K562 (cell line): Measurements from ENCODE around the gene PRR19. TPM values are rescaled to one million over a fixed set of nuclear protein-coding genes. Genes with fewer than 3 reads are reported as not detected.
A peak's percentile ranks its signal among the peaks of the same experiment; 100 is the strongest.

Experiments
- CCNT2 ChIP-seq: IDR thresholded peaks from 2 replicates; pipeline ENCODE4 v1.6.1; 2011; ENCODE audit warnings: borderline replicate concordance, low read depth, mild to moderate bottlenecking, moderate library complexity, mixed read lengths, low read length; ENCODE audit not compliant: insufficient read length; ENCODE audit errors: extremely low read depth
- CREM ChIP-seq: IDR thresholded peaks from 2 replicates; pipeline ENCODE4 v1.6.1; 2014; ENCODE audit warnings: antibody characterized with exemption, low read depth
- CXXC5 ChIP-seq: fragments of 250-450 bp; sonication (Bioruptor Pico); IDR thresholded peaks from 2 replicates; pipeline ENCODE4 v1.8.0; 2022; ENCODE audit warnings: inconsistent platforms, mild to moderate bottlenecking, moderate library complexity
- ELF2 ChIP-seq: fragments of 250-450 bp; sonication (Bioruptor Pico); IDR thresholded peaks from 2 replicates; pipeline ENCODE4 v1.5.0; 2021; ENCODE audit warnings: mild to moderate bottlenecking
- FOSL1 ChIP-seq: fragments of 200-800 bp; sonication (Bioruptor generic); conservative IDR thresholded peaks from 2 replicates; pipeline ENCODE4 v1.6.1; 2016; ENCODE audit warnings: missing genetic modification characterization, missing compliant biosample characterization
- GABPB2 ChIP-seq: fragments of 250-450 bp; sonication (Bioruptor Pico); conservative IDR thresholded peaks from 2 replicates; pipeline ENCODE4 v1.5.1; 2021; ENCODE audit warnings: mild to moderate bottlenecking
- GATAD2B ChIP-seq: fragments of 450-650 bp; IDR thresholded peaks from 2 replicates; pipeline ENCODE4 v1.6.1; 2017; ENCODE audit warnings: mild to moderate bottlenecking, borderline replicate concordance
- GTF2A2 ChIP-seq: IDR thresholded peaks from 2 replicates; pipeline ENCODE4 v1.6.1; 2016; ENCODE audit warnings: mild to moderate bottlenecking, missing genetic modification characterization, missing compliant biosample characterization
- HDAC6 ChIP-seq: IDR thresholded peaks from 2 replicates; pipeline ENCODE4 v1.6.1; 2012; ENCODE audit warnings: low read depth, mild to moderate bottlenecking, control low read depth, inconsistent platforms, low read length, moderate library complexity
- HNRNPL ChIP-seq: fragments of 200-400 bp; formaldehyde crosslinking; IDR thresholded peaks from 2 replicates; pipeline ENCODE4 v1.6.1; 2017; ENCODE audit warnings: low read depth, mild to moderate bottlenecking, low read length
- JUND ChIP-seq, 2 experiments: IDR thresholded peaks; 2 replicates in 1 of 2; 3 replicates in 1 of 2; pipeline ENCODE4 v1.6.1; 2011; ENCODE audit warnings: borderline replicate concordance in 2 of 2, low read depth in 2 of 2, low read length in 2 of 2, improper control_type of control experiment in 1 of 2, missing biosample characterization in 1 of 2, missing genetic modification characterization in 1 of 2, missing genetic modification reagents in 1 of 2
- KLF10 ChIP-seq: fragments of 250-450 bp; sonication (Bioruptor Pico); IDR thresholded peaks from 2 replicates; pipeline ENCODE4 v1.6.1; 2021; ENCODE audit warnings: matching md5 sums
- NR2F6 ChIP-seq: fragments of 450-650 bp; formaldehyde crosslinking; IDR thresholded peaks from 2 replicates; pipeline ENCODE4 v1.4.0; 2020; ENCODE audit warnings: mild to moderate bottlenecking
- PHF8 ChIP-seq: fragments of 200-600 bp; sonication (generic); IDR thresholded peaks from 2 replicates; pipeline ENCODE4 v1.6.1; 2012; ENCODE audit warnings: mixed run types, mild to moderate bottlenecking, inconsistent platforms, low read length, moderate library complexity, borderline replicate concordance
- RBBP5 ChIP-seq: fragments of 200-600 bp; sonication (generic); IDR thresholded peaks from 2 replicates; pipeline ENCODE4 v1.6.1; 2012; ENCODE audit warnings: borderline replicate concordance, mild to moderate bottlenecking, low read length, control low read depth, inconsistent platforms; ENCODE audit not compliant: insufficient read depth, poor library complexity, severe bottlenecking
- SMAD4 ChIP-seq: fragments of 250-450 bp; sonication (Bioruptor Pico); conservative IDR thresholded peaks from 2 replicates; pipeline ENCODE4 v1.8.0; 2021; ENCODE audit warnings: inconsistent platforms, mild to moderate bottlenecking, moderate library complexity
- ZNF253 ChIP-seq: fragments of 250-450 bp; sonication (Bioruptor Pico); conservative IDR thresholded peaks from 2 replicates; pipeline ENCODE4 v1.6.1; 2021; ENCODE audit warnings: mild to moderate bottlenecking
- ZNF324 ChIP-seq: fragments of 250-450 bp; sonication (Bioruptor Pico); IDR thresholded peaks from 2 replicates; pipeline ENCODE4 v1.4.0; 2020; ENCODE audit warnings: mild to moderate bottlenecking
- ZNF589 ChIP-seq: fragments of 200-800 bp; sonication (Bioruptor generic); IDR thresholded peaks from 2 replicates; pipeline ENCODE4 v1.6.1; 2016; ENCODE audit warnings: low read depth, missing genetic modification characterization, missing compliant biosample characterization
- polyA plus RNA-seq, 8 experiments: library from polyadenylated mRNA; depleted of rRNA in 4 of 8; stranded (reverse) in 5 of 8; unstranded in 3 of 8; fragments of >200 nt; fragmentation: Nextera tagmentation in 2 of 8; fragmentation: Illumina TruSeq in 1 of 8; extraction: Ambion mirVana in 2 of 8; extraction: Trizol in 1 of 8; gene quantifications; 2 replicates each; pipeline versions ENCODE4 v1.2.1 to v1.2.3, GENCODE V29; 2011 to 2014; ENCODE audit warnings: inconsistent platforms in 1 of 8, missing spikeins in 1 of 8
- total RNA-seq, 7 experiments: library from RNA; depleted of rRNA in 6 of 7; stranded (reverse); fragments of >200 nt in 6 of 7; fragmentation: Illumina TruSeq in 2 of 7; extraction: Trizol in 2 of 7; gene quantifications; 2 replicates each; pipeline versions ENCODE4 v1.2.1 to v1.2.3, GENCODE V29; 2011 to 2021; ENCODE audit warnings: low replicate concordance in 1 of 7
- TF ChIP-seq, protein P1 (sequence below): fragments of 250-450 bp; sonication (Bioruptor Pico); IDR thresholded peaks from 2 replicates; pipeline ENCODE4 v1.9.0; 2021; ENCODE audit warnings: mild to moderate bottlenecking, inconsistent platforms
- TF ChIP-seq, protein P2 (sequence below): sonication (generic); formaldehyde crosslinking; IDR thresholded peaks from 2 replicates; pipeline ENCODE4 v1.5.0; 2020; ENCODE audit warnings: missing genetic modification reagents
- TF ChIP-seq, protein P3 (sequence below): fragments of 450-650 bp; formaldehyde crosslinking; IDR thresholded peaks from 2 replicates; pipeline ENCODE4 v1.4.0; 2020; ENCODE audit warnings: mild to moderate bottlenecking, moderate library complexity
- TF ChIP-seq, protein P4 (sequence below): fragments of 250-450 bp; sonication (Bioruptor Pico); IDR thresholded peaks from 2 replicates; pipeline ENCODE4 v1.5.0; 2022; ENCODE audit warnings: mild to moderate bottlenecking

The PRR19 gene
- total and polyA plus RNA-seq, 9 of the 15 experiments (the other 6 are each of a cell fraction or from before 2014, with no cell fraction given): 0.10 to 1.6 (median 0.54) TPM

DNA sequence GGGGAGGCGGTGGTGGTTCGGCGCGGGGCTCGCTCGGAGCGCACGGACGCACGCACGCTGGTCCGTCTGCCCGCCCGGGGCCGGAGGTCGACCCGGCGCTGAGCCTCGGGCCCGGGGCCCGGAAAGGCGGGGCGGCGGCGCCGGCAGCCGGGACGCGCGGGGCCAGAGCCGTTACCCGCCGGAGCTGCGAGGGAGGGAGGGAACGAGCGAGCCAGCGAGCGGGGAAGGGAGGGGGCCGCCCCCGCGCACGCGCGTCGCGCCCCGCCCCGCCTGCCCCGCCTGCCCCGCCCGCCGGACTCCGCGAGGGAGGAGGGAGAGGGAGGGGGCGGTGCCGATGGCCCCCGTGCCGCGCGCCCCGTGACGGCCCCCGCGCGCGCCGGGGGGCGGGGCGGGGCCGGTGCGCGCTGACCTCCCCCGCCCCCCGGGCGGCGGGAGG lies 17.8 kb upstream of the PRR19 start (continued):
- TF ChIP-seq, protein P1, sequence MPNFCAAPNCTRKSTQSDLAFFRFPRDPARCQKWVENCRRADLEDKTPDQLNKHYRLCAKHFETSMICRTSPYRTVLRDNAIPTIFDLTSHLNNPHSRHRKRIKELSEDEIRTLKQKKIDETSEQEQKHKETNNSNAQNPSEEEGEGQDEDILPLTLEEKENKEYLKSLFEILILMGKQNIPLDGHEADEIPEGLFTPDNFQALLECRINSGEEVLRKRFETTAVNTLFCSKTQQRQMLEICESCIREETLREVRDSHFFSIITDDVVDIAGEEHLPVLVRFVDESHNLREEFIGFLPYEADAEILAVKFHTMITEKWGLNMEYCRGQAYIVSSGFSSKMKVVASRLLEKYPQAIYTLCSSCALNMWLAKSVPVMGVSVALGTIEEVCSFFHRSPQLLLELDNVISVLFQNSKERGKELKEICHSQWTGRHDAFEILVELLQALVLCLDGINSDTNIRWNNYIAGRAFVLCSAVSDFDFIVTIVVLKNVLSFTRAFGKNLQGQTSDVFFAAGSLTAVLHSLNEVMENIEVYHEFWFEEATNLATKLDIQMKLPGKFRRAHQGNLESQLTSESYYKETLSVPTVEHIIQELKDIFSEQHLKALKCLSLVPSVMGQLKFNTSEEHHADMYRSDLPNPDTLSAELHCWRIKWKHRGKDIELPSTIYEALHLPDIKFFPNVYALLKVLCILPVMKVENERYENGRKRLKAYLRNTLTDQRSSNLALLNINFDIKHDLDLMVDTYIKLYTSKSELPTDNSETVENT (CRISPR knock-in tag): peak; percentile 76
- TF ChIP-seq, protein P2, sequence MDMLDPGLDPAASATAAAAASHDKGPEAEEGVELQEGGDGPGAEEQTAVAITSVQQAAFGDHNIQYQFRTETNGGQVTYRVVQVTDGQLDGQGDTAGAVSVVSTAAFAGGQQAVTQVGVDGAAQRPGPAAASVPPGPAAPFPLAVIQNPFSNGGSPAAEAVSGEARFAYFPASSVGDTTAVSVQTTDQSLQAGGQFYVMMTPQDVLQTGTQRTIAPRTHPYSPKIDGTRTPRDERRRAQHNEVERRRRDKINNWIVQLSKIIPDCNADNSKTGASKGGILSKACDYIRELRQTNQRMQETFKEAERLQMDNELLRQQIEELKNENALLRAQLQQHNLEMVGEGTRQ: no peak
- TF ChIP-seq, protein P3, sequence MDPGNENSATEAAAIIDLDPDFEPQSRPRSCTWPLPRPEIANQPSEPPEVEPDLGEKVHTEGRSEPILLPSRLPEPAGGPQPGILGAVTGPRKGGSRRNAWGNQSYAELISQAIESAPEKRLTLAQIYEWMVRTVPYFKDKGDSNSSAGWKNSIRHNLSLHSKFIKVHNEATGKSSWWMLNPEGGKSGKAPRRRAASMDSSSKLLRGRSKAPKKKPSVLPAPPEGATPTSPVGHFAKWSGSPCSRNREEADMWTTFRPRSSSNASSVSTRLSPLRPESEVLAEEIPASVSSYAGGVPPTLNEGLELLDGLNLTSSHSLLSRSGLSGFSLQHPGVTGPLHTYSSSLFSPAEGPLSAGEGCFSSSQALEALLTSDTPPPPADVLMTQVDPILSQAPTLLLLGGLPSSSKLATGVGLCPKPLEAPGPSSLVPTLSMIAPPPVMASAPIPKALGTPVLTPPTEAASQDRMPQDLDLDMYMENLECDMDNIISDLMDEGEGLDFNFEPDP (CRISPR knock-in tag): no peak
- TF ChIP-seq HNRNPL (no peak), CXXC5 (CRISPR knock-in tag) (peak; percentile 79), HDAC6 (no peak), ZNF589 (no peak), ZNF324 (no peak), KLF10 (CRISPR knock-in tag) (no peak), NR2F6 (CRISPR knock-in tag) (no peak), JUND (IDR thresholded peaks at IDR 0.05; ENCODE audit: borderline replicate concordance, low read depth, low read length) (no peak), JUND (tag; IDR thresholded peaks at IDR 0.05; ENCODE audit: borderline replicate concordance, low read depth, low read length) (no peak), SMAD4 (CRISPR knock-in tag) (peak; percentile 35), PHF8 (peak; percentile 77; the same call in 1 of the 2 replicates), ELF2 (CRISPR knock-in tag) (no peak), CCNT2 (peak; percentile 81), GATAD2B (no peak; the same call in 1 of the 2 replicates), ZNF253 (CRISPR knock-in tag) (no peak), FOSL1 (tag) (no peak), CREM (peak; percentile 79), GTF2A2 (tag) (no peak), RBBP5 (peak; percentile 24), GABPB2 (no peak)
- TF ChIP-seq, protein P4, sequence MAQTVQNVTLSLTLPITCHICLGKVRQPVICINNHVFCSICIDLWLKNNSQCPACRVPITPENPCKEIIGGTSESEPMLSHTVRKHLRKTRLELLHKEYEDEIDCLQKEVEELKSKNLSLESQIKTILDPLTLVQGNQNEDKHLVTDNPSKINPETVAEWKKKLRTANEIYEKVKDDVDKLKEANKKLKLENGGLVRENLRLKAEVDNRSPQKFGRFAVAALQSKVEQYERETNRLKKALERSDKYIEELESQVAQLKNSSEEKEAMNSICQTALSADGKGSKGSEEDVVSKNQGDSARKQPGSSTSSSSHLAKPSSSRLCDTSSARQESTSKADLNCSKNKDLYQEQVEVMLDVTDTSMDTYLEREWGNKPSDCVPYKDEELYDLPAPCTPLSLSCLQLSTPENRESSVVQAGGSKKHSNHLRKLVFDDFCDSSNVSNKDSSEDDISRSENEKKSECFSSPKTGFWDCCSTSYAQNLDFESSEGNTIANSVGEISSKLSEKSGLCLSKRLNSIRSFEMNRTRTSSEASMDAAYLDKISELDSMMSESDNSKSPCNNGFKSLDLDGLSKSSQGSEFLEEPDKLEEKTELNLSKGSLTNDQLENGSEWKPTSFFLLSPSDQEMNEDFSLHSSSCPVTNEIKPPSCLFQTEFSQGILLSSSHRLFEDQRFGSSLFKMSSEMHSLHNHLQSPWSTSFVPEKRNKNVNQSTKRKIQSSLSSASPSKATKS (CRISPR knock-in tag): no peak
